CD4-positive, alpha-beta T cell (primary cell): ENCODE measurements around the gene OR52L1. TPM values are rescaled to one million over a fixed set of nuclear protein-coding genes. Genes with fewer than 3 reads are reported as not detected.

Experiments used
- ATAC-seq: fragments of 200-7000 bp; cut with Tn5 transposase; one replicate; pipeline ENCODE4 v1.10.0; 2022; ENCODE audit warnings: mild to moderate bottlenecking; ENCODE audit not compliant: poor library complexity
- CTCF ChIA-PET: fragments of 350-600 bp; sonication (Branson Sonifier 250); formaldehyde crosslinking; loops from one replicate; lab custom pipeline; 2021; ENCODE audit warnings: antibody characterized with exemption, inconsistent platforms; lab: Charles Lee
- POLR2A ChIA-PET: fragments of 350-600 bp; sonication (Branson Sonifier 250); formaldehyde crosslinking; loops from one replicate; lab custom pipeline; 2021; ENCODE audit warnings: antibody characterized with exemption, inconsistent platforms; lab: Charles Lee
- DNase-seq, 14 experiments: peaks; one replicate each; pipeline ENCODE4 v3.0.0-alpha.2; 2013 to 2020; ENCODE audit warnings: mixed read lengths in 2 of 14
- H3K27ac ChIP-seq, 2 donors: one replicate each; pipeline versions ENCODE4 v1.5.1 to v1.7.0; 2013; ENCODE audit warnings: low read length in 2 of 2, low read depth in 1 of 2, mild to moderate bottlenecking in 1 of 2
- H3K27me3 ChIP-seq, 2 experiments: 1 replicate in 1 of 2; 2 replicates in 1 of 2; pipeline versions ENCODE4 v1.6.1 to v1.7.0; 2013; ENCODE audit warnings: low read length in 2 of 2, control low read depth in 1 of 2, mild to moderate bottlenecking in 1 of 2, moderate library complexity in 1 of 2; ENCODE audit not compliant: insufficient read depth in 2 of 2, control insufficient read depth in 1 of 2
- H3K36me3 ChIP-seq: one replicate; pipeline ENCODE4 v1.6.1; 2013; ENCODE audit warnings: low read length, control low read depth; ENCODE audit not compliant: insufficient read depth
- H3K4me1 ChIP-seq: one replicate; pipeline ENCODE4 v1.6.1; 2013; ENCODE audit warnings: low read length, control low read depth; ENCODE audit not compliant: insufficient read depth
- H3K4me3 ChIP-seq: one replicate; pipeline ENCODE4 v1.5.1; 2013; ENCODE audit warnings: mild to moderate bottlenecking, low read length, moderate library complexity
- H3K9me3 ChIP-seq, 2 experiments: 1 replicate in 1 of 2; 2 replicates in 1 of 2; pipeline versions ENCODE4 v1.6.1 to v1.7.0; 2013; ENCODE audit warnings: low read length in 2 of 2, mild to moderate bottlenecking in 2 of 2, control low read depth in 1 of 2, moderate library complexity in 1 of 2; ENCODE audit not compliant: control insufficient read depth in 1 of 2, insufficient read depth in 1 of 2
- H3K27ac Mint-ChIP-seq: one replicate; pipeline ENCODE4 v1.8.0; 2020; ENCODE audit warnings: mixed read lengths
- H3K27me3 Mint-ChIP-seq: one replicate; pipeline ENCODE4 v1.8.0; 2021; ENCODE audit warnings: mixed read lengths
- H3K36me3 Mint-ChIP-seq: one replicate; pipeline ENCODE4 v1.8.0; 2021; ENCODE audit warnings: low read depth, mixed read lengths
- H3K4me1 Mint-ChIP-seq: one replicate; pipeline ENCODE4 v1.8.0; 2021; ENCODE audit warnings: low read depth, mixed read lengths
- H3K4me3 Mint-ChIP-seq: one replicate; pipeline ENCODE4 v1.8.0; 2020; ENCODE audit warnings: mild to moderate bottlenecking, mixed read lengths
- H3K9me3 Mint-ChIP-seq: one replicate; pipeline ENCODE4 v1.8.0; 2020; ENCODE audit warnings: mixed read lengths
- intact Hi-C, 2 experiments: fragments of 100-400 bp; cut with DNase I in 1 of 2; cut with micrococcal nuclease in 1 of 2; formaldehyde crosslinking; loops; one replicate each; pipeline versions ENCODE4 v1.15.1 to v1.9.0; 2023 to 2025; cut with DNase I, micrococcal nuclease
- polyA plus RNA-seq, 2 donors: library from polyadenylated mRNA; unstranded; fragments of 120-200 nt; gene quantifications; one replicate each; pipeline ENCODE4 v1.2.1, GENCODE V29; 2013
- total RNA-seq, 174 experiments: library from RNA in 2 of 174; stranded (reverse) in 2 of 174; gene quantifications; one replicate each; pipeline ENCODE4 v1.2.3 and lab custom pipeline; 2021 to 2026
- TF ChIP-seq, protein P1 (sequence below): fragments of 200-600 bp; IDR thresholded peaks from one replicate; pipeline ENCODE4 v1.8.0; 2022; ENCODE audit warnings: antibody characterized with exemption, mild to moderate bottlenecking

The OR52L1 gene
- not detected for total RNA-seq
- not detected for polyA plus RNA-seq (2013, experiment 1 of 2)
- not detected for polyA plus RNA-seq (2013, experiment 2 of 2)
- 0 reads per million in 172 experiments for total RNA-seq (lab: John Stamatoyannopoulos, UW)

DNA sequence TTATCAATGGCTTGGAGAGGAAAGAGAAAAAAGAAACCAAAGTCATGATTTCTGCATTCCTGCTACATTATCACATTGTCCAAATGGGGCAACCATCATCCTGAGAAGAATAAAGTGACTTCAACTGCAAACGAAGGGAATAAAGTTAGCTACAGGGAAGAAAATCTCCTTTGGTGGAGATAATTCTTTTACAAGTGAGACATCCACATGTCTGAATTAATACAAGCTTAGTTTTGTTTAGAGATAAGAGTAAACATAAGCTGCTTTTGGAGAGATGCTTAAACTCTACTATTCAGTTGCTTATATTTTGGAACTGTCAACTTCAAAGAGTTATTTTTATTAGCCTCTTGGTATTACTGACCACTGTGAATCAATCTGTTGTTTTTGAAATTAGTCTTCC, at the start of gene OR52L1:
Gene OR52L1 (minus strand): TSS at position 101 of the 400 bp plus-strand sequence. CDS start 55 bp downstream, at position 46.
- CTCF ChIA-PET = no interaction called here
- Mint-ChIP-seq H3K27ac (no peak within 1 kb of the TSS), H3K4me1 (no peaks in the 10 kb centered on the region), H3K27me3 (peaks cover 42% of the 10 kb centered on the region), H3K36me3 (no peaks in the 10 kb centered on the region), H3K9me3 (no peaks in the 10 kb centered on the region), H3K4me3 (no peak within 1 kb of the TSS)
- no peaks in the 10 kb centered on the region for H3K36me3 ChIP-seq
- H3K27ac ChIP-seq = no peak within 1 kb of the TSS
- no peak within 1 kb of the TSS for H3K4me3 ChIP-seq
- no peaks in the 10 kb centered on the region for H3K4me1 ChIP-seq
- intact Hi-C loops = no loop called here
- H3K27me3 ChIP-seq = peaks cover 0 to 3% of the 10 kb centered on the region in 2 experiments
- H3K9me3 ChIP-seq = peaks cover 0 to 6% of the 10 kb centered on the region in 2 experiments
- TF ChIP-seq, protein P1, sequence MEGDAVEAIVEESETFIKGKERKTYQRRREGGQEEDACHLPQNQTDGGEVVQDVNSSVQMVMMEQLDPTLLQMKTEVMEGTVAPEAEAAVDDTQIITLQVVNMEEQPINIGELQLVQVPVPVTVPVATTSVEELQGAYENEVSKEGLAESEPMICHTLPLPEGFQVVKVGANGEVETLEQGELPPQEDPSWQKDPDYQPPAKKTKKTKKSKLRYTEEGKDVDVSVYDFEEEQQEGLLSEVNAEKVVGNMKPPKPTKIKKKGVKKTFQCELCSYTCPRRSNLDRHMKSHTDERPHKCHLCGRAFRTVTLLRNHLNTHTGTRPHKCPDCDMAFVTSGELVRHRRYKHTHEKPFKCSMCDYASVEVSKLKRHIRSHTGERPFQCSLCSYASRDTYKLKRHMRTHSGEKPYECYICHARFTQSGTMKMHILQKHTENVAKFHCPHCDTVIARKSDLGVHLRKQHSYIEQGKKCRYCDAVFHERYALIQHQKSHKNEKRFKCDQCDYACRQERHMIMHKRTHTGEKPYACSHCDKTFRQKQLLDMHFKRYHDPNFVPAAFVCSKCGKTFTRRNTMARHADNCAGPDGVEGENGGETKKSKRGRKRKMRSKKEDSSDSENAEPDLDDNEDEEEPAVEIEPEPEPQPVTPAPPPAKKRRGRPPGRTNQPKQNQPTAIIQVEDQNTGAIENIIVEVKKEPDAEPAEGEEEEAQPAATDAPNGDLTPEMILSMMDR = no peak
- no peak for ATAC-seq
- POLR2A ChIA-PET = no interaction called here
- DNase-seq = no peak

DNA sequence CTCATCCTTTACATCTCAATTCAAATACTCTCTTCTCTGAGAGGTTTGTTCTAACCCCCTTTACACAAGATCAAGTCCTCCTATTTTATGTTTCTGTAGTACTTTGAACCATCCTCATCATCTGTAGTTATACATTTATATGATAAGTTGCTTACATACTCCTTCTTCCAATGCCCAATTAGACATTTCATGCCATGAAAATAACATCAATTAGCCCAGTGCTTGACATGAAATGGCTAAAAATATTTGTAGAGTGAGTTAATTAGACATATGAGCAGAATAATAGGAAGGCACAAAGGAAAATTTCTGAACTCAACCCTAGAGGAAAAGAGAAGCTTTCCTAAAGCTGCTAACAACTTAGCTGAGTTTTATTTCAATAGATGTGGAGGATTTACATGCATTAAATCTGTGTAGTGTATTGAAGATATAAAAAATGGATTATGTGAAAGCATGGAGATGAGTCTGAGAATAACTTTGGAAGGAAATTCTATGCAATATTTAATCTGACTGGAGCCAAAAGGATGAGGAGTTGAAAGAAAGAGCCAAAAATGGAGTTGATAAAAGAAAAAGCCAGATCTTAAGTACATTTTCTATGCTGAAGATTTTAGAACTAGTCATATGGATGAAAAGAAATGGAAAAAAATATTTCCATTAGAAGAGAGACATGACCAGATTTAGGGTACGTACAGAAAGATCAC, 44.1 kb upstream of the OR52L1 start, which contains the start of gene OR56A1:
Gene OR56A1 (minus strand): TSS at position 51 of the 698 bp plus-strand sequence. CDS start 3,066 bp downstream, outside the sequence.
- intact Hi-C loops = no loop called here
- H3K27ac ChIP-seq = no peak within 1 kb of the TSS
- no peaks in the 10 kb centered on the region for H3K4me1 ChIP-seq
- TF ChIP-seq, protein P1 = no peak
- Mint-ChIP-seq H3K4me3 (no peak within 1 kb of the TSS), H3K4me1 (no peaks in the 10 kb centered on the region), H3K36me3 (no peaks in the 10 kb centered on the region), H3K27me3 (peaks cover 26% of the 10 kb centered on the region), H3K27ac (no peak within 1 kb of the TSS), H3K9me3 (no peaks in the 10 kb centered on the region)
- no peak within 1 kb of the TSS for H3K4me3 ChIP-seq
- ChIA-PET CTCF (no interaction called here), POLR2A (no interaction called here)
- no peaks in the 10 kb centered on the region for H3K9me3 ChIP-seq
- no peaks in the 10 kb centered on the region for H3K36me3 ChIP-seq
- no peak for DNase-seq
- no peak for ATAC-seq
- H3K27me3 ChIP-seq = peaks cover 8 to 9% of the 10 kb centered on the region in 2 experiments

DNA sequence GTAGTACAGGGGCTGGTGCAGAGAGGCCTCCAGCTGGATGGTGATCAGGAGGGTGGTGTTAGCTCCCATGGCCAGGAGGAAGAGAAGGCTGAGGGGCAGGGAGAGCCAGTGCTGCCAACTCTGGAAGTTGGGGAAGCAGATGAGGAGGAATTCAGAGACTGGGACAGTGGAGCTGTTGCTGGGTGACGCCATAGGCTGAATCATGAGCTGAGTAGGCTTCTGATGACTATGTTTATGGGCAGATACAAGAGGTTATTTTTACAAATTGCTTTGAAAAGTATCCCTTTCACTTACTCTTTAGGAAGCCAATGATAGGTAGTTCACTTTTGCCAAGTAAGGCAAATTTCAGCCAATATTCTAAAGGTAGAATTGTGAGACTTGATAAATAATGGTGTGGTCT, 40.7 kb upstream of the OR52L1 start:
- no peaks in the 10 kb centered on the region for H3K9me3 Mint-ChIP-seq
- ChIA-PET CTCF (no interaction called here), POLR2A (no interaction called here)
- no peak overlapping the region for H3K27ac ChIP-seq
- intact Hi-C loops = no loop called here
- no peak for ATAC-seq
- no peak overlapping the region for H3K27ac Mint-ChIP-seq
- peaks cover 38% of the 10 kb centered on the region for H3K27me3 Mint-ChIP-seq
- no peaks in the 10 kb centered on the region for H3K4me1 Mint-ChIP-seq
- TF ChIP-seq, protein P1 = no peak
- H3K4me1 ChIP-seq = no peaks in the 10 kb centered on the region
- no peak for DNase-seq
- H3K36me3 Mint-ChIP-seq = no peaks in the 10 kb centered on the region
- no peak overlapping the region for H3K4me3 Mint-ChIP-seq
- no peaks in the 10 kb centered on the region for H3K9me3 ChIP-seq
- H3K4me3 ChIP-seq = no peak overlapping the region
- H3K36me3 ChIP-seq = no peaks in the 10 kb centered on the region
- H3K27me3 ChIP-seq = peaks cover 8 to 9% of the 10 kb centered on the region in 2 experiments
